Dermis microvascular lymphatic vessel endothelial cell (primary cell): ENCODE results near the gene FAM131C. TPM values are rescaled to one million over a fixed set of nuclear protein-coding genes. Genes with fewer than 3 reads are reported as not detected.

ENCODE experiments used
- DNase-seq, 2 donors: peaks; one replicate each; pipeline versions ENCODE4 v3.0.0 to v3.0.0-alpha.2; 2010; ENCODE audit warnings: low read depth in 2 of 2
- total RNA-seq: library from RNA; depleted of rRNA; stranded (reverse); fragments of >200 nt; gene quantifications from 2 replicates; pipeline ENCODE4 v1.2.1, GENCODE V29; 2014

Gene FAM131C, protein sequence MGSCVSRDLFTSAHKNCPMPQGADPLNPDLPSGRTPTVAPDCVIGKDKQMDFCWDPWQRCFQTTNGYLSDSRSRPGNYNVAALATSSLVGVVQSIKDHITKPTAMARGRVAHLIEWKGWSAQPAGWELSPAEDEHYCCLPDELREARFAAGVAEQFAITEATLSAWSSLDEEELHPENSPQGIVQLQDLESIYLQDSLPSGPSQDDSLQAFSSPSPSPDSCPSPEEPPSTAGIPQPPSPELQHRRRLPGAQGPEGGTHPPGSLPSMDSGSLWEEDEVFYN
- total RNA-seq: 0.13 TPM in 1 of 2 replicates, not detected in the other

DNA sequence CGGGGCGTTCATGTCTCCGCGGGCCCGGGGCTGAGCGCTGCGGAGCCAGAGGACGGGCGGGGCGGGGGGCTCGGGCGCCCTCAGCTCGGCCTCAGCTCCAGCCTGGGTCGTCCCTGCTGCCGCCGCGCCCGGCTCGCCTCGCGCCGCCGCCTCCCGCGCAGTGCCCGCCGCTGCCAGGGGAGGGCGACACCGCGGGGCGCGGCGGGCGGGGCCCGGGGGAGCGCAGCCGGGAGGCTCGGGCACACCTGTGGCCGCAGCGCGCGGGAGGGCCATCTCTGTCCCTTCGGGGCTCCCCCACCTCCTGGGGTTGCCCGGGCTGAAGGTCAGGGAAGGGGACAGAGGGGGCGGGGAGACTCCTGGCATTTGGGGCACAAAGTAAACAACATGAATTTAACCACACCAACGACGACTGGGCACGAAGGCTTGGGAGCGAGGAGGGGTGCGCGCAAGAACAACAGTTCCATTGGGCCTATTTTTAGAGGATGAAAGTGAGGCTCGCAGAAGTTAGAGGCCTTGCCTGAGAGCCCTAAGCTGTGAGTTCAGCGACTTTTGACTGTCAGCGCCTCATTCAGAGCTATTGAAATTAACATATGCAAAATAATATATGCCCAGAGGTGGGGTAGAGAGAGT is at the start of gene FAM131C:
Gene FAM131C, minus strand, starts transcription at position 162 of the 630 bp plus-strand sequence. CDS start 209 bp downstream, outside the sequence.
- no peak for DNase-seq

- DNase-seq: no peak
Observed at GRCh38 chr1:16122916-16123315, 49.5 kb upstream of the FAM131C start.

DNA sequence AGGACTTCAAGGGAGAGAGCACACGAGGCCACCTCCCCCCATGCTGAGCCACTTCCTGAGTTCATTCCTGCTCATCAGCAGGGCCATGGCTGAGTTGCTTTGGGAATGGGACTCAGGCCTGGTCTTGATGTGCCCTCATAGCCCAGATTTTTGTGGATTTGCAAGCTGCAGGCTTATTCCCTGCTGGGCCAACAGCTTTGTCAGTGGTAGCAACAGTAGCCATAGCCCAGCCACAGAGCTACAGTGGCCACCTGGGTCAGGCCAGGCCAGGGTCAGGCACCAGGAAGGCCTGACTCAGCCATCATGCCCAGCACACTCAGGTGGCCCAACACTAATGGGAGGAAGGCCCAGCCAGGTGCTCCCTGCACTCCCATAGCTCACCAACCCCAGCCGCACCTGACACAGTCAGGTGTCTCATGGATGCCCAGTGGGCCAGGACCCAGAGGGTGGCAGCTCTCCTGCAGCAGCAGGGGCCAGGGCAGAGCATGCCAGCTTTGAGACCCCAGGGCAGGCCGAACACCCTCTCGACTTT is 49.0 kb upstream of the FAM131C start:
- no peak for DNase-seq

- DNase-seq: no peak
Observed at GRCh38 chr1:16120940-16121410, 47.5 kb upstream of the FAM131C start.

DNA sequence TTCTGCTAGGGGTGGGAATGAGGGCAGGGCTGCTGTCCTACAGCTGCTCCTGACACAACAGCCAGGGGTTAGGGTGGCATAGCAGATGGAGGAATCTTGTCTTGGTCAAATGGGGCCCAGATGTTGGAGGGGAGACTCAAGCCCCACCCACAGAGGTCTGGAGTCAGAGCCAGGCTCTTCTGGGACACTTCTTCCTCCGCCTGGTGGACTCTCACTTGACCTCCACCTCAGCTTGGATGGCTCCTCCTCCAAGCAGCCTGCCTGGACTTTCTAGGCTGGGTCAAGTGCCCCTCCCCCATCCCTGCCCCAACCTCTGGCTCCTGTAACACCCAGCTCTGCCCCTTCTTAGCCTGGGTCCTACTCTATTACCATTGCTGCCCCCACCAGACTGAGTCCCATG is 47.0 kb upstream of the FAM131C start:
- DNase-seq: no peak

DNA sequence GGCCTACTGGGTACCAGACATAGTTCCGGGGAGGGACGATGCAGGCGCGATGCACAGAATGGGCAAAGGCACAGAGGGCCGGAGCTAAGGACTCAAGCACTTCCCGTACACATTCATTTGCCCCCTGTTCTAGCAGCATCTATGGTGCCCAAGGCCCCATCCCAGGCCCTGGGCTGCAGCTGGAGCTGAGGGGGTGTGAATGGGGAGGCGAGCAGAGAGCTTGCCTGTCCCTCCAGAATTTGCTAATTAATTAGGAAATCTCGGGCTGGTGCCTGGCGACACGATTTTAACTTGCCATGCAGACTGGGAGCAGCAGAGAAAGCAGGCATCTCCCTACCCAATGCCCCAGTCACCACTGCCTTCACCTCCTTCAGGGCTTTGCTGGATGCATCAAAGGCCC is 46.5 kb upstream of the FAM131C start:
- no peak for DNase-seq

- no peak for DNase-seq
Observed at GRCh38 chr1:16119504-16119903, 46.1 kb upstream of the FAM131C start.

DNA sequence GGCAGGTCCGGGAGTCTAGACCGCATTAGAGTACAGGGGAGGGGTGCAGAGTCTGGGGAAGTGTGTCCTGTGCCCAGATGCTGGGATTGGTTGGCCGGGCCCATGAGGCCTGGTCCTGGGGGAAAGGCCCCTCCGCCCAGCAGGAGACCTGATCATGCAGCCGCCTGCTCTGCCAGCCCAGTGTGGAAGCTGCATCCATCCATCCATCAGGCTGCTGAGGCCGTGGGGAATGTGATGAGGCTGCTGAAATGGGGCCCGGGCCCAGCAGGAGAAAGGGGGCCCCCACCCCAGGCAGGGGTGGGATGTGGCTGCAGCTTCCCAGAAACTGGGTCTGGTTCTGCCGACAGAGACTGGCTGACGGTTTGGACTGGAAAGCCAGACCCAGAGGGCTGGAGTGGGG is 45.3 kb upstream of the FAM131C start:
- no peak for DNase-seq

DNA sequence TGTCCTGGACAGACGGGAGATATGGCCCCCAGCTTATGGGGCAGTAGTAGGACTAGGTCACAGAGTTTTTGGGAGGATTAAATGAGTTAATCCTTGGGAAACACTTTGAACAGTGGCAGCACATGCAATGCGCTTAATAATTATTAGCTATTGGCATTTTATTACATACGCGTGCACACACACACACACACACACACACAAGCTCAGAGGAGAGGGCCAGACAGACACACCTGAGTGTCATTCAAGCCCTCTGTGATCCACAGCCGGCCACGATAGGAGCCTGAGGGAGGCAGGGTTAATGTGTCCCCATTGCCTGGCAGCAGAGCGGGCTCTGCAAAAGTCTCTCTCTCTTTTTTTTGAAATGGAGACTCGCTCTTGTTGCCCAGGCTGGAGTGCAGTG is 44.5 kb upstream of the FAM131C start:
- DNase-seq: no peak

- no peak for DNase-seq
Observed at GRCh38 chr1:16117369-16117768, 43.9 kb upstream of the FAM131C start.

DNA sequence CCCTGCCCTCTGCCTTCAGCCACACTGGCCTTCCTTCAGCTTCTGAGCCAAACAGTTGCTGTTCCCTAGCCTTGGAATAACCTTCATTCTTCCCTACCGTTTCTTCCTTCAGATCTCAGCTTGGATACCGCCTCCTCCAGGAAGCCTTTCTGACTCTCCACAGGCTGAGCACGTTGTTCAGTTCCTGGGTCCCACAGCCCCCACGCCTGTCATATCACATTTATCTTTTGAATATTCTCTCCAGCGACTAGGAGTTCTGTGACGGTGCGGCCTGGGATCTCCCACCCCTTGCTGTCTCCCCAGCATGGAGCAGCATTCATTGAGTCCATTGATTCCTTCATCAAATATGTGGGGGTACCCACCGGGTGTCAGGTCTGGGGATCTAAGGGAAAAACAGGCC is 43.2 kb upstream of the FAM131C start:
- DNase-seq: no peak

GRCh38 chr1:16116002-16116401 is 42.6 kb upstream of the FAM131C start:
- no peak for DNase-seq

GRCh38 chr1:16115468-16115983 is 42.1 kb upstream of the FAM131C start:
- DNase-seq: no peak

GRCh38 chr1:16114527-16115467 is 41.3 kb upstream of the FAM131C start:
- no peak for DNase-seq

DNA sequence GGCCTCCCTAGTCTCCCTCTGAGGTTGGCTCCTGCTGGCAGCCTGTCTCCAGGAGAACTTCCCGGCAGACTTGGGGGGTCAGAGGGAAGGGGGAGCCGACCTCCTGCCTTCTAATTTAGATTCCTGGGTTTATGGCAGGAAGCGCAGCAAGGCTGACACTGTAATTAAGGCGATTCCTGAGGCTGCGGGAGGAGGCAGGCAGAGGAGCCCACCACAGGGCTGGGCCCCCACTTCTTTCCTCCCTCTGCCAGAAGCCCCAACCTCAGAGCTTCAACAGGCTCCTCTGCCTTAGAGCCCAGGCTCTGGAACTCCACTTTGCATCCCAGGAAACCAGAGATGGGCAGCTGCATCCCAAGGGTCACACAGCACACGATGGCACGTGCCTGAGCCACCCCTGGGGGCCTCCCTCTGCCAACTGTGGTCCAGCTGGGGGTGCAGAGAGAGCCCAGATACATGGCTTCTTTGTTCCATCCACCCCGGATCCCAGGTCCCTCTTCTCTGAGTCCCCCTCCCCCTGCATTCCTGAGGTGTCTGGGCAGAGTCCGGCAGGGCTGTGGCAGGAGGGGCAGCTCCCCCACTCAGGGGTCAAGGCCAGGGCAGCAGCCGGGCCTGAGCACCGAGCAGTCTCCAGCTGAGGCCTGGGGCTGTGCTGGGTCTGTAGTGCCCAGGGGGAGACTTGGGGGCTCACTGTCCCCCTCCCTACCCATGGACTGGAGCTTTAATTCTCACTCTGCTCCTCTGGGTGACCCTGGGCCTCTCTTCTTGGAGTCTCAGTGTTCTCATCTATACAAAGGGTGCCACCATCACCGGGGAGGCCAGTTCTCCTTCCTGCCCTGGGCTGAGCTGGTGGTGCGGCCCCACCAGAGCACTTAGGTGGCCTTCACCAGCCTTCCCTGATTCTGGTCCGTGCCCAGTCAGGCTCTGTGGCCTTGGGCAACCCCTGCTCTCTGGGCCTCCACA is 39.4 kb upstream of the FAM131C start:
- DNase-seq: no peak

DNA sequence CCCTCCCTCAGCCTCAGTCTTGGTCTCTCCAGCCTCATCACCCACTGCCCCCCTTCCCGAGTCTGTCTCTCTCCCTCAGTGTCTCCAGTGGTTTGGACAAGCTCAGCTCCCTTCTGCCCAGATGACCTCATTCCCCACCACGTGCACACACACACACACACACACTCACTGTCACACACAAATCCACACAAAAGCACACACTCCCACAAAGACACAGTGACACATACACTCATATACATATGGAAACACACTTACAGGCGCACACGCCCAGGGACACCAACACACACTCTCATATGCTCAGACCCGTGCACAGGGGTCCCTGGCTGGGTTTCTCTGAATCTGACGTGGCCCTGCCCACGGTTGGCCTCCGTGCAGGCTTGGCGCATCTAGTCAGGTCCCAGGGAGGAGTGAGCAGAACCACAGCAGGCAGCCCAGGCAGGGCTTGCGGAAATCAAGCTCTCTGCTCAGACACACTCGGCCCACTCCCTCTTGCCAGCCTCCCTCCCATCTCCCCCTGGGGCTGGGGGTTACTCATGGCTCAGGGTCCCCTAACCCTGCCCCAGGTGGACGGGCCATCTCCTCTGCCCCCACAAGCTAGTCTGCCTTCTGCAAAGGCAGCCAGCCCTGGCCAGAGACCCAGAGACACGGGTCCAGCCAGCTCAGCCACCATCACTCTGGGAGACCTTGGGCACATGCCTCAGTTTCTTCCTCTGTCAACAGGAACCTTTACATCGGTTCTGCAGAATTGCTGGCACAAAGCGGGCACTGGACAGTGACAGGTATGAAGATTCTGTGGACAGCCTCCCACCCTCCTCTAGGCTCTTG is 38.5 kb upstream of the FAM131C start:
- no peak for DNase-seq

GRCh38 chr1:16110884-16111283 is 37.4 kb upstream of the FAM131C start:
- DNase-seq: no peak

GRCh38 chr1:16110456-16110855 is 37.0 kb upstream of the FAM131C start:
- DNase-seq: no peak

GRCh38 chr1:16109571-16109970 is 36.1 kb upstream of the FAM131C start:
- no peak for DNase-seq

DNA sequence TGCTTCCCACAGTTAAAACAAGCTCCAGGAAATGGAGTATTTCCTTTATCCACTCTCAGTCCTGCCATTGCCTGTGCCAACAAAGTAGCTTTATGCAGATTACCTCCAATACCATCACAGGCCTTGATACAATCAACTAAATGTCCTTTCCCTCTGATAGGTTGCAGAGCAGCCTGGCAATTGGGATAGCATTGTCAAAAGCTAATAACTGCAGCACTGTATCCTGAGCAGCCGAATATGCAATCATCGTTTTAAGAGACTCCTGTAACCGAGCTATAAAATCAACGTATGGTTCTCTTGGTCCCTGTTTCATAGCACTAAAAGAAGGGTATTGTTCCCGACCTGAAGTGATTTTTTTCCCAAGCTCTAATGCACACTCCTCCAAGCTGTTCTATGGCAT is 33.6 kb upstream of the FAM131C start:
- peak; percentile 26 to 29 for DNase-seq
